Uterus (tissue), 4 donors: ENCODE results near the gene ARMC10. TPM values are rescaled to one million over a fixed set of nuclear protein-coding genes. Genes with fewer than 3 reads are reported as not detected.
"Not testable (repeated sequence)": the region's sequence is repeated elsewhere in the genome, so short reads cannot be mapped to it uniquely, and the experiment has no call there.

Experiments
- DNase-seq, 2 donors: peaks; one replicate each; pipeline ENCODE4 v3.0.0-alpha.2; 2019 to 2020
- H3K27ac ChIP-seq, 2 donors: fragments of 200-600 bp; sonication (generic); 1 replicate in 1 of 2; 2 replicates in 1 of 2; pipeline ENCODE4 v1.5.1; 2016 to 2018
- H3K27me3 ChIP-seq, 2 donors: fragments of 200-600 bp; sonication (generic); one replicate each; pipeline ENCODE4 v1.5.1; 2018 to 2019; ENCODE audit warnings: control low read depth in 1 of 2
- H3K36me3 ChIP-seq, 2 donors: fragments of 200-600 bp; sonication (generic); one replicate each; pipeline ENCODE4 v1.5.1; 2019; ENCODE audit warnings: control low read depth in 1 of 2
- H3K4me1 ChIP-seq, 2 donors: fragments of 200-600 bp; sonication (generic); one replicate each; pipeline ENCODE4 v1.5.1; 2018 to 2019; ENCODE audit warnings: control low read depth in 1 of 2
- H3K4me3 ChIP-seq, 2 donors: fragments of 200-600 bp; sonication (generic); 1 replicate in 1 of 2; 2 replicates in 1 of 2; pipeline ENCODE4 v1.5.1; 2018 to 2019; ENCODE audit warnings: mild to moderate bottlenecking in 1 of 2
- H3K9me3 ChIP-seq, 2 donors: fragments of 200-600 bp; sonication (generic); one replicate each; pipeline ENCODE4 v1.5.1; 2019; ENCODE audit warnings: control low read depth in 1 of 2
- POLR2A ChIP-seq, 2 donors: fragments of 450-650 bp; IDR thresholded peaks; one replicate each; pipeline ENCODE4 v1.6.1; 2016; ENCODE audit warnings: antibody characterized with exemption in 2 of 2, mild to moderate bottlenecking in 1 of 2, moderate library complexity in 1 of 2
- intact Hi-C: fragments of 100-400 bp; cut with DNase I; formaldehyde crosslinking; loops from one replicate; pipeline ENCODE4 v1.15.1; 2023; ENCODE audit warnings: low total_unique reads
- total RNA-seq, 4 donors: library from RNA; depleted of rRNA in 3 of 4; stranded (reverse); fragments of >200 nt in 3 of 4; gene quantifications; one replicate each; pipeline versions ENCODE4 v1.1.0 to v1.2.4, GENCODE V29; 2014 to 2023
- TF ChIP-seq, protein P1 (sequence below), 4 experiments: fragments of 200-600 bp in 2 of 4; fragments of 450-650 bp in 2 of 4; sonication (generic) in 2 of 4; IDR thresholded peaks; one replicate each; pipeline ENCODE4 v1.5.1; 2016 to 2019; ENCODE audit warnings: antibody characterized with exemption in 4 of 4, mild to moderate bottlenecking in 2 of 4, moderate library complexity in 1 of 4
- donor health status: DM: yes; HTN: yes; CAD: no.

The ARMC10 gene
- total RNA-seq, 4 donors from 2014 or later: 47.0 to 66.1 (median 57.2) TPM

DNA sequence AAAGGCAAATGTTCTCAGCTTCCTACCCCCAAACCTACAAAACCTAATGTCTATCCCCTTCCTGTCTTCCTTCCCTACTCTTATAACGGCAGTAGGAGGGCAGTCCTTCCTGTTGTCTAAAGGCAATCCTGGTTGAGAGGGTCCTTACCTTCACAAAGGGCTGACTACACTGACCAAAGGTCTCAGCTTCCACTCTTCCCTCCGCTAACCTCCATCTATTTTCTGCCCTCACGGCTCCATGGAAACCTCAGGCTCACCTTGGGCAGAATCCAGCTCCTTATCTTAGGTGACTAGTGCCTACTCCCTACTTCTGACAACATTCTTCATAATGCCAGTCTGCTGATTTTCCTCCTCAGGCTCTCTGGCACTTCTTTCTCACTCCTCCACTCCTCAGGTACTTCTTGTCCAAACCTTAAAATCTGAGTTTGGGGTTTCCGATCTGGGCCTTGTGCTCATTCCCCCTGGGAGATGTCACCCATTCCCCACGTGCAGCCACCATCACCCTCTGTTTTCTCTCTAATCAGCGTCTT lies 886 bp upstream of the ARMC10 start:
- Histone ChIP-seq H3K4me1 (no peaks in the 10 kb centered on the region), H3K27ac (peak overlapping the region; percentile 74 to 94), H3K9me3 (no peaks in the 10 kb centered on the region), H3K27me3 (no peaks in the 10 kb centered on the region), H3K4me3 (peak overlapping the region; percentile 63 to 88), H3K36me3 (no peaks in the 10 kb centered on the region)
- TF ChIP-seq, protein P1, sequence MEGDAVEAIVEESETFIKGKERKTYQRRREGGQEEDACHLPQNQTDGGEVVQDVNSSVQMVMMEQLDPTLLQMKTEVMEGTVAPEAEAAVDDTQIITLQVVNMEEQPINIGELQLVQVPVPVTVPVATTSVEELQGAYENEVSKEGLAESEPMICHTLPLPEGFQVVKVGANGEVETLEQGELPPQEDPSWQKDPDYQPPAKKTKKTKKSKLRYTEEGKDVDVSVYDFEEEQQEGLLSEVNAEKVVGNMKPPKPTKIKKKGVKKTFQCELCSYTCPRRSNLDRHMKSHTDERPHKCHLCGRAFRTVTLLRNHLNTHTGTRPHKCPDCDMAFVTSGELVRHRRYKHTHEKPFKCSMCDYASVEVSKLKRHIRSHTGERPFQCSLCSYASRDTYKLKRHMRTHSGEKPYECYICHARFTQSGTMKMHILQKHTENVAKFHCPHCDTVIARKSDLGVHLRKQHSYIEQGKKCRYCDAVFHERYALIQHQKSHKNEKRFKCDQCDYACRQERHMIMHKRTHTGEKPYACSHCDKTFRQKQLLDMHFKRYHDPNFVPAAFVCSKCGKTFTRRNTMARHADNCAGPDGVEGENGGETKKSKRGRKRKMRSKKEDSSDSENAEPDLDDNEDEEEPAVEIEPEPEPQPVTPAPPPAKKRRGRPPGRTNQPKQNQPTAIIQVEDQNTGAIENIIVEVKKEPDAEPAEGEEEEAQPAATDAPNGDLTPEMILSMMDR (IDR thresholded peaks at IDR 0.05): no peak
- TF ChIP-seq POLR2A (IDR thresholded peaks at IDR 0.05): peak in 1 of 2 donors; percentile 15
- DNase-seq: peak in 1 of 2 donors; percentile 18
- intact Hi-C loops: loop anchor here (10.0 kb wide), 1 partner anchor 71 kb away; the partner anchor contains the start of gene NAPEPLD

GRCh38 chr7:103075337-103075918 lies 488 bp downstream of the ARMC10 start:
- intact Hi-C loops: loop anchor here (10.0 kb wide), 1 partner anchor 69 kb away; the partner anchor contains the start of gene NAPEPLD
- Histone ChIP-seq H3K27me3 (no peaks in the 10 kb centered on the region), H3K36me3 (no peaks in the 10 kb centered on the region), H3K9me3 (no peaks in the 10 kb centered on the region), H3K4me3 (peak overlapping the region; percentile 63 to 88), H3K4me1 (no peaks in the 10 kb centered on the region), H3K27ac (peak overlapping the region; percentile 74 to 94)
- no peak for TF ChIP-seq POLR2A (IDR thresholded peaks at IDR 0.05)
- TF ChIP-seq, protein P1 (IDR thresholded peaks at IDR 0.05): no peak
- peak in 1 of 2 donors; percentile 45 for DNase-seq

- TF ChIP-seq, protein P1 (IDR thresholded peaks at IDR 0.05): no peak
- no peak for TF ChIP-seq POLR2A (IDR thresholded peaks at IDR 0.05)
Observed at GRCh38 chr7:103076764-103077163, 1.8 kb downstream of the ARMC10 start.

GRCh38 chr7:103077318-103077717 lies 2.4 kb downstream of the ARMC10 start:
- no peak for TF ChIP-seq POLR2A (IDR thresholded peaks at IDR 0.05)
- TF ChIP-seq, protein P1 (IDR thresholded peaks at IDR 0.05): no peak
- DNase-seq: no peak
- H3K4me1 ChIP-seq: no peaks in the 10 kb centered on the region
- intact Hi-C loops: loop anchor here (10.0 kb wide), 1 partner anchor 67 kb away; the partner anchor contains the start of gene NAPEPLD
- no peaks in the 10 kb centered on the region for H3K27me3 ChIP-seq
- no peak overlapping the region for H3K4me3 ChIP-seq
- no peak overlapping the region for H3K27ac ChIP-seq
- H3K36me3 ChIP-seq: no peaks in the 10 kb centered on the region
- no peaks in the 10 kb centered on the region for H3K9me3 ChIP-seq

More at GRCh38 chr7:103076764-103077163, 1.8 kb downstream of the ARMC10 start:
- Histone ChIP-seq H3K9me3 (no peaks in the 10 kb centered on the region), H3K27ac (no peak overlapping the region), H3K4me3 (no peak overlapping the region), H3K27me3 (no peaks in the 10 kb centered on the region), H3K4me1 (no peaks in the 10 kb centered on the region), H3K36me3 (no peaks in the 10 kb centered on the region)
- intact Hi-C loops: loop anchor here (10.0 kb wide), 1 partner anchor 68 kb away; the partner anchor contains the start of gene NAPEPLD
- DNase-seq: no peak

DNA sequence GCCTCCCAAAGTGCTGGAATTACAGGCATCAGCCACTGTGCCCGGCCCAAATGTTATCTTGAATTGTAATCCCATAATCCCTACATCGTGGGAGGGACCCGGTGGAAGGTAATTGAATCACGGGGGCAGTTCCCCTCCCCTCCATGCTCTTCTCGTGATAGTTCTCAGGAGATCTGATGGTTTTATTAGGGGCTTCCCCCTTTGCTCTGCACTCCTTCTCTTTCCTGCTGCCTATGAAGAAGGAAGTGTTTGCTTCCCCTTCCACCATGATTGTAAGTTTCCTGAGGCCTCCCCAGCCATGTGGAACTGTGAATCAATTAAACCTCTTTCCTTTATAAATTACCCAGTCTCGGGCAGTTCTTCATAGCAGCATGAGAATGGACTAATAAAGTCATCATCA lies 3.3 kb downstream of the ARMC10 start:
- not testable (repeated sequence) for H3K4me1 ChIP-seq
- intact Hi-C loops: loop anchor here (10.0 kb wide), 1 partner anchor 67 kb away; the partner anchor contains the start of gene NAPEPLD

More for the DNA sequence above, 3.3 kb downstream of the ARMC10 start:
- not testable (repeated sequence) for H3K27me3 ChIP-seq, DNase-seq, H3K9me3 ChIP-seq, H3K36me3 ChIP-seq, H3K27ac ChIP-seq, H3K4me3 ChIP-seq
